ENCODE results near the gene CTNND2.

DNA sequence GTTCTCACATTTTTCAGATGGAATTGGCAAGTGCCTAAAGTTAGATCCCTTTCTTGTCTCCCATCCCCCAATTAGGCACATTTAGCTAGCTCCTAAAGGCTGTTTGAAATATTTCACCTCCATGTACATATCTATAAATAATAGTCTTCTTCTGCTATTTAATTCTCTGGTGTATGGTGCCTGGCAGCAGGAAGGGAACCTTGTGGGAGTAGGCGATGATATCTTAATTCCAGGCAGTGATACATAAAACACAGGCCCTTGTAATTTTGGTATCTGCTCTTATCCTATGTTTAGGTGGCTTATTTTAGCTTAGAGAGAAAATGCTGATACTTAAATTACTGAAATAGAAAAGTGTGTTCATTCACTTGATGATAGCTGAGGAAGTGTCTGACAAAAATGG is 880.3 kb downstream of the CTNND2 start:
- TF ChIP-seq EZH2 (IDR thresholded peaks at IDR 0.05; ENCODE audit: borderline replicate concordance, insufficient read depth, low read depth, low read length, poor library complexity, severe bottlenecking) = no peak
- TF ChIP-seq, protein P1, sequence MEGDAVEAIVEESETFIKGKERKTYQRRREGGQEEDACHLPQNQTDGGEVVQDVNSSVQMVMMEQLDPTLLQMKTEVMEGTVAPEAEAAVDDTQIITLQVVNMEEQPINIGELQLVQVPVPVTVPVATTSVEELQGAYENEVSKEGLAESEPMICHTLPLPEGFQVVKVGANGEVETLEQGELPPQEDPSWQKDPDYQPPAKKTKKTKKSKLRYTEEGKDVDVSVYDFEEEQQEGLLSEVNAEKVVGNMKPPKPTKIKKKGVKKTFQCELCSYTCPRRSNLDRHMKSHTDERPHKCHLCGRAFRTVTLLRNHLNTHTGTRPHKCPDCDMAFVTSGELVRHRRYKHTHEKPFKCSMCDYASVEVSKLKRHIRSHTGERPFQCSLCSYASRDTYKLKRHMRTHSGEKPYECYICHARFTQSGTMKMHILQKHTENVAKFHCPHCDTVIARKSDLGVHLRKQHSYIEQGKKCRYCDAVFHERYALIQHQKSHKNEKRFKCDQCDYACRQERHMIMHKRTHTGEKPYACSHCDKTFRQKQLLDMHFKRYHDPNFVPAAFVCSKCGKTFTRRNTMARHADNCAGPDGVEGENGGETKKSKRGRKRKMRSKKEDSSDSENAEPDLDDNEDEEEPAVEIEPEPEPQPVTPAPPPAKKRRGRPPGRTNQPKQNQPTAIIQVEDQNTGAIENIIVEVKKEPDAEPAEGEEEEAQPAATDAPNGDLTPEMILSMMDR (IDR thresholded peaks at IDR 0.05) = no peak
